Spleen (tissue), 7 donors: Measurements from ENCODE around the gene POU2AF2.

Source experiments
- POLR2A ChIP-seq, 3 donors: fragments of 450-650 bp; IDR thresholded peaks; one replicate each; pipeline ENCODE4 v1.5.1; 2017; ENCODE audit warnings: antibody characterized with exemption in 3 of 3, mild to moderate bottlenecking in 1 of 3
- POLR2AphosphoS5 ChIP-seq, 3 donors: sonication (generic); formaldehyde crosslinking; IDR thresholded peaks; one replicate each; pipeline ENCODE4 v1.5.1; 2017; ENCODE audit warnings: antibody characterized with exemption in 3 of 3
- TF ChIP-seq, protein P1 (sequence below), 11 experiments: fragments of 200-600 bp in 7 of 11; fragments of 450-650 bp in 4 of 11; sonication (generic) in 4 of 11; IDR thresholded peaks in 8 of 11; conservative IDR thresholded peaks in 3 of 11; 1 replicate in 7 of 11; 2 replicates in 4 of 11; pipeline versions ENCODE4 v1.4.0 to v1.8.0; 2016 to 2021; ENCODE audit warnings: antibody characterized with exemption in 11 of 11, inconsistent platforms in 4 of 11, mild to moderate bottlenecking in 1 of 11
- donor health status: DM: no; HTN: no; CAD: no; lungs with moderate emphysema.
- donor health status: DM: no; HTN: no; CAD: no.
- donor health status: DM: no; HTN: no; CAD: no.

DNA sequence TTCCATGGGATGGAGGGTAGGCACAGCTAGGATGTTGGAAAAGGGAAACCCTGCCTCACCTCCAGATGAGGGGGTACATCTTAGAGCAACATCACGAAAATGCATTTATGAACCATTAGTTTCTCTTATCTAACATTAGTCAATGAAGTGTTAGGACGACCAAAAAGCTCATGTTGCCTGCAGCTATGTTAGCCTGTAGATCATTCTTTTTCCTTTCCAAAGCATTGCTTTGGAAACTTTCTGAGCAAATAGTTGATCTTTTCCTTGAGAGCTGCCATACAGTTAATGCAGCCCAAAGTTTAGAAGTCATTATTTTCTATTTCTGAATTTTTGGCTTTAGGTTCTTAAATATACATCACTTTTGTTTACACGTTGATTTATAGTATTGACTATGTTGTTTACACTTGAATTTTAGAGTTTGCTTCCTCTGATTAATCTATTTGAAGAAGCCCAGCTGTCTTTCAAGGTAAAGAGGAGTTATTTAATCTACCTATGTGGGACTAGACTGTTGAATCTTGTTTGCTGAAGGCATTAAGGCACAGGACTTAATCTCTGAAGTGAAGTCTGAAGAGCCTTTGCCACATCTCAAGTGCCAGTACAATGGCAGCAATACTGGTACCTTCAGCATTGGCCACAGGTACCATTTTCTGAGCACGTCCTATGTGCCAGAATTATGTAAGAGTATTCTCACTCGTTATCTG, 63.8 kb downstream of the POU2AF2 start:
- TF ChIP-seq, protein P1, sequence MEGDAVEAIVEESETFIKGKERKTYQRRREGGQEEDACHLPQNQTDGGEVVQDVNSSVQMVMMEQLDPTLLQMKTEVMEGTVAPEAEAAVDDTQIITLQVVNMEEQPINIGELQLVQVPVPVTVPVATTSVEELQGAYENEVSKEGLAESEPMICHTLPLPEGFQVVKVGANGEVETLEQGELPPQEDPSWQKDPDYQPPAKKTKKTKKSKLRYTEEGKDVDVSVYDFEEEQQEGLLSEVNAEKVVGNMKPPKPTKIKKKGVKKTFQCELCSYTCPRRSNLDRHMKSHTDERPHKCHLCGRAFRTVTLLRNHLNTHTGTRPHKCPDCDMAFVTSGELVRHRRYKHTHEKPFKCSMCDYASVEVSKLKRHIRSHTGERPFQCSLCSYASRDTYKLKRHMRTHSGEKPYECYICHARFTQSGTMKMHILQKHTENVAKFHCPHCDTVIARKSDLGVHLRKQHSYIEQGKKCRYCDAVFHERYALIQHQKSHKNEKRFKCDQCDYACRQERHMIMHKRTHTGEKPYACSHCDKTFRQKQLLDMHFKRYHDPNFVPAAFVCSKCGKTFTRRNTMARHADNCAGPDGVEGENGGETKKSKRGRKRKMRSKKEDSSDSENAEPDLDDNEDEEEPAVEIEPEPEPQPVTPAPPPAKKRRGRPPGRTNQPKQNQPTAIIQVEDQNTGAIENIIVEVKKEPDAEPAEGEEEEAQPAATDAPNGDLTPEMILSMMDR (IDR thresholded peaks at IDR 0.05 in 8 of 11, conservative IDR thresholded peaks at IDR 0.05 in 3 of 11), result no peak
- TF ChIP-seq POLR2AphosphoS5 (IDR thresholded peaks at IDR 0.05) (no peak), POLR2A (IDR thresholded peaks at IDR 0.05) (no peak)
